D721Med (cell line): ENCODE measurements around the gene RNF20.

Experiments
- DNase-seq: peaks from one replicate; pipeline ENCODE4 v3.0.0; 2011; ENCODE audit warnings: low spot score; ENCODE audit not compliant: insufficient read length
- FAIRE-seq: peaks from 2 replicates; lab custom pipeline; 2011; peaks lifted over from hg19 to GRCh38; lab: Jason Lieb, UNC
- CTCF ChIP-seq: IDR thresholded peaks from 2 replicates; pipeline ENCODE4 v1.5.1; 2012; ENCODE audit warnings: mild to moderate bottlenecking, control low read depth; ENCODE audit not compliant: insufficient read depth; ENCODE audit errors: missing control alignments

Gene RNF20

GRCh38 chr9:101564252-101564651 is 30.6 kb downstream of the RNF20 start:
- TF ChIP-seq CTCF: no peak
- no peak for DNase-seq
- FAIRE-seq: no peak

GRCh38 chr9:101566904-101567724 is 33.5 kb downstream of the RNF20 start:
- FAIRE-seq: no peak
- no peak for DNase-seq
- peak; percentile 48 for TF ChIP-seq CTCF

GRCh38 chr9:101567725-101568350 is 34.2 kb downstream of the RNF20 start:
- TF ChIP-seq CTCF: no peak
- no peak for DNase-seq
- FAIRE-seq: no peak

GRCh38 chr9:101569741-101570501 is 36.3 kb downstream of the RNF20 start:
- DNase-seq (no peak), FAIRE-seq (no peak)
- no peak for TF ChIP-seq CTCF

GRCh38 chr9:101571114-101571513 is 37.5 kb downstream of the RNF20 start:
- DNase-seq: no peak
- no peak for FAIRE-seq
- TF ChIP-seq CTCF: no peak

GRCh38 chr9:101572316-101572715 is 38.7 kb downstream of the RNF20 start:
- TF ChIP-seq CTCF: no peak
- no peak for DNase-seq
- FAIRE-seq: no peak
